MCF 10A (cell line): ENCODE measurements around the gene ZFYVE28. TPM values are rescaled to one million over a fixed set of nuclear protein-coding genes. Genes with fewer than 3 reads are reported as not detected.

Experiments
- BruUV-seq: library from RNA; stranded (reverse); fragments of 400-500 nt; replicated peaks from 2 replicates; lab custom pipeline; 2021; lab: Mats Ljungman, UMichigan
- CTCF ChIA-PET: fragments of 300-600 bp; sonication (Branson Sonifier 250); formaldehyde crosslinking; extraction: SDS; loops from one replicate; lab custom pipeline; 2021; ENCODE audit warnings: antibody characterized with exemption, inconsistent platforms; lab: Yijun Ruan, JAX
- POLR2A ChIA-PET: fragments of 300-600, 350-650 bp; sonication (Branson Sonifier 250); formaldehyde crosslinking; extraction: SDS; loops from one replicate; lab custom pipeline; 2020; ENCODE audit warnings: antibody characterized with exemption, inconsistent platforms; lab: Yijun Ruan, JAX
- DNase-seq: peaks from one replicate; pipeline ENCODE4 v3.0.0-alpha.2; 2018; ENCODE audit not compliant: unreplicated experiment
- H3K27ac Mint-ChIP-seq: one replicate; pipeline ENCODE4 v1.8.0; 2022; ENCODE audit warnings: mild to moderate bottlenecking, low read depth, mixed read lengths; ENCODE audit not compliant: unreplicated experiment
- H3K27me3 Mint-ChIP-seq: one replicate; pipeline ENCODE4 v1.8.0; 2022; ENCODE audit warnings: mixed read lengths; ENCODE audit not compliant: insufficient read depth, unreplicated experiment
- H3K36me3 Mint-ChIP-seq: one replicate; pipeline ENCODE4 v1.8.0; 2022; ENCODE audit warnings: mild to moderate bottlenecking, moderate library complexity, mixed read lengths; ENCODE audit not compliant: insufficient read depth, unreplicated experiment
- H3K4me1 Mint-ChIP-seq: one replicate; pipeline ENCODE4 v1.8.0; 2022; ENCODE audit warnings: mixed read lengths; ENCODE audit not compliant: insufficient read depth, unreplicated experiment
- H3K4me3 Mint-ChIP-seq: one replicate; pipeline ENCODE4 v1.8.0; 2022; ENCODE audit warnings: mild to moderate bottlenecking, moderate library complexity, mixed read lengths; ENCODE audit not compliant: unreplicated experiment
- H3K9me3 Mint-ChIP-seq: one replicate; pipeline ENCODE4 v1.8.0; 2022; ENCODE audit warnings: mixed read lengths; ENCODE audit not compliant: unreplicated experiment
- CTCF ChIP-seq: fragments of 200-600 bp; IDR thresholded peaks from one replicate; pipeline ENCODE4 v1.8.0; 2022; ENCODE audit warnings: antibody characterized with exemption, mild to moderate bottlenecking; ENCODE audit not compliant: unreplicated experiment
- intact Hi-C: fragments of 100-400 bp; cut with micrococcal nuclease; formaldehyde crosslinking; loops from 2 replicates; pipeline ENCODE4 v1.14.1; 2022
- total RNA-seq: library from RNA; stranded (reverse); gene quantifications from 2 replicates; pipeline ENCODE4 v1.2.3, GENCODE V29; 2022

ZFYVE28 gene
- total RNA-seq, 1 experiment from 2014 or later: 1.6 TPM

GRCh38 chr4:2387829-2388228, 30.6 kb downstream of the ZFYVE28 start:
- BruUV-seq: no TSS peak
- no peaks in the 10 kb centered on the region for H3K9me3 Mint-ChIP-seq
- H3K4me1 Mint-ChIP-seq: peaks cover 3% of the 10 kb centered on the region
- no peaks in the 10 kb centered on the region for H3K27me3 Mint-ChIP-seq
- DNase-seq: no peak
- H3K4me3 Mint-ChIP-seq: no peak overlapping the region
- peaks cover 3% of the 10 kb centered on the region for H3K36me3 Mint-ChIP-seq
- H3K27ac Mint-ChIP-seq: no peak overlapping the region
- intact Hi-C loops: no loop called here
- TF ChIP-seq CTCF: no peak
- POLR2A ChIA-PET: interaction anchor here (0.6 kb wide), 1 partner anchor 98 kb away, joined by 3 read pairs; no protein-coding TSS in a partner anchor
- CTCF ChIA-PET: interaction anchor here (0.6 to 0.9 kb wide), 2 partner anchors 70 to 1140 kb away, joined by 3 read pairs; no protein-coding TSS in a partner anchor

DNA sequence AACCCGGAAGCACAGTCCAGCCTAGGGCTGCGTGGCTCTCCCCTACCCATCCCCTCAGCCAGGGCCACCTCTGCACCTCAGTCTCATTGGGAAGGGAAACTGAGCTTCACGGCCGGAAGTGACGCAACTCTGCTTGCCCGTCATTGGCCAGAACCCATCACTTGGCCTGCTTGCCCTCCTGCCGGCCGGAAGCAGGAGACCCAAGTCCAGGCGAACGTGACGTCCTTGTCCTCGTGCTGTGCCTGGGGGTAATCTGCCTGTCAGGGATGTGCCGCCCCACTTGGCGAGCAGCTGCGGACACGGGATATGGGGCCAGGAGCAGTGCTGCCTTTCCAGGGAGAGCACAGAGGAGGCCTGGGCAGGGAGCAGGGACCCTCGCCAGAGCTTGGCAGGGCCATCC, 31.2 kb downstream of the ZFYVE28 start:
- no TSS peak for BruUV-seq
- Mint-ChIP-seq H3K27me3 (no peaks in the 10 kb centered on the region), H3K9me3 (no peaks in the 10 kb centered on the region), H3K4me1 (peaks cover 3% of the 10 kb centered on the region), H3K36me3 (peaks cover 4% of the 10 kb centered on the region), H3K27ac (no peak overlapping the region), H3K4me3 (no peak overlapping the region)
- intact Hi-C loops: no loop called here
- ChIA-PET POLR2A (no interaction called here), CTCF (interaction anchor here (0.6 kb wide), 1 partner anchor 65 kb away, joined by 3 read pairs; no protein-coding TSS in a partner anchor)
- no peak for DNase-seq
- no peak for TF ChIP-seq CTCF

DNA sequence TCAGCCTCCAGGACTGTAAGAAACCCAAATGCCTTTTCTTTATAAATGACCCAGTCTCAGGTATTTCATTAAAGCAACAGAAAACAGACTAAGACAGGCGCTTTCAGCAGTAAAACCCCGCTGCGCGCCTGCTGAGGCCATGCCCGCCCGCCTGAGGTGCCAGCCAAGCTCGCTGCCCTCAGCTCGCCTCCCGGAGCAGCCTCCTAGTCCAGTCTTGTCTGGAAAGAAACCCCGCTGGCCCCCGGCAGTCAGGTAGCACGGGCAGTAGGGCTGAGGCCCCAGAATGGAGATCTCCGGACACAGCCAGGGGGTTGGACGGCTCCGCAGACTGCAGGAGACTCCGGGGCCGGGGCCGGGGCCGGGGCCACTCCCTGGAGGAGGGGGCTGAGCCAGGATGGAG, 31.7 kb downstream of the ZFYVE28 start:
- no peaks in the 10 kb centered on the region for H3K9me3 Mint-ChIP-seq
- ChIA-PET POLR2A (no interaction called here), CTCF (interaction anchor here (0.6 kb wide), 2 partner anchors 65 to 117 kb away, joined by 3 read pairs; no protein-coding TSS in a partner anchor)

GRCh38 chr4:2385516-2385915, 32.9 kb downstream of the ZFYVE28 start:
- ChIA-PET CTCF (no interaction called here), POLR2A (no interaction called here)
- no peak overlapping the region for H3K27ac Mint-ChIP-seq
- no peaks in the 10 kb centered on the region for H3K9me3 Mint-ChIP-seq
- peaks cover 4% of the 10 kb centered on the region for H3K36me3 Mint-ChIP-seq
- H3K4me3 Mint-ChIP-seq: no peak overlapping the region
- intact Hi-C loops: no loop called here
- TF ChIP-seq CTCF: no peak
- peaks cover 8% of the 10 kb centered on the region for H3K27me3 Mint-ChIP-seq
- no TSS peak for BruUV-seq
- no peaks in the 10 kb centered on the region for H3K4me1 Mint-ChIP-seq
- no peak for DNase-seq

More for the DNA sequence above, 31.7 kb downstream of the ZFYVE28 start:
- no peak for TF ChIP-seq CTCF
- no peak overlapping the region for H3K27ac Mint-ChIP-seq
- DNase-seq: no peak
- BruUV-seq: no TSS peak
- no peaks in the 10 kb centered on the region for H3K4me1 Mint-ChIP-seq
- H3K4me3 Mint-ChIP-seq: no peak overlapping the region
- intact Hi-C loops: no loop called here
- no peaks in the 10 kb centered on the region for H3K27me3 Mint-ChIP-seq
- H3K36me3 Mint-ChIP-seq: peaks cover 4% of the 10 kb centered on the region
